ENCODE results near the gene HMOX2.

The HMOX2 gene

DNA sequence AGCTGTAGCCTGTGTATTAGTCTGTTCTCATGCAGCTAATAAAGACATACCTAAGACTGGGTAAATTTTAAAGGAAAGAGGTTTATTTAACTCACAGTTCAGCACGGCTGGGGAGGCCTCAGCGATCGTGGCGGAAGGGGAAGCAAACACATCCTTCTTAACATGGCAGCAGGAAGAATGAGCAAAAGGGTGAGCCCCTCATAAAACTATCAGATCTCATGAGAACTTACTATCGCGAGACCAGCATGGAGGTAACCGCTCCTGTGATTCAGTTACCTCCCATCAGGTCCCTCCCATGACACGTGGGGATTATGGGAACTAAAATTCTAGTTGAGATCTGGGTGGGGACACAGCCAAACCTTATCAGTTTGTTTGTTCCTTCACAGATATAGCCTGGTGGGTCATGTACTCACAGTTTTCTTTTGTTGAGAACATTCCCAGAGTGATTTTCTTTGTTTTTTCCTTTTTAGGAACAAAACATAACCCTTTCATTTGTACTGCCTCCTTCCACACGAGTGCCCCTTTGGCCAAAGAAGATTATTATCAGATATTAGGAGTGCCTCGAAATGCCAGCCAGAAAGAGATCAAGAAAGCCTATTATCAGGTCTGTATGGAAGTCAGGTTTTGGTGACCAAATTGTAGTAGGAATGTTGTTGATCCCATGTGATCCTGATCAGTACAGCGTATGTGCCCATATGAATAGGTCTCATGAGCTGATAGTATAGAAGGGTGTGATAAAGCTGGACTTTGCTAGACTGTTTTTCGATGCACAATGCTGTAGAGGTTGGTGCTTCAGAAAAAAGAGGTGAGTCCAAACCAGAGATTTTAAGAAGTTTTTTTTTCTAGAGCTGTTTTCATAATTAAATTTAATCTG, 42.0 kb upstream of the HMOX2 start:
- TF ChIP-seq TAF1 (IDR thresholded peaks at IDR 0.05; ENCODE audit: low read depth) (no peak), CEBPB (IDR thresholded peaks at IDR 0.05) (no peak), NFIC (IDR thresholded peaks at IDR 0.05) (no peak), EGR1 (IDR thresholded peaks at IDR 0.05) (no peak), YY1 (IDR thresholded peaks at IDR 0.05; ENCODE audit: low read depth) (no peak)

DNA sequence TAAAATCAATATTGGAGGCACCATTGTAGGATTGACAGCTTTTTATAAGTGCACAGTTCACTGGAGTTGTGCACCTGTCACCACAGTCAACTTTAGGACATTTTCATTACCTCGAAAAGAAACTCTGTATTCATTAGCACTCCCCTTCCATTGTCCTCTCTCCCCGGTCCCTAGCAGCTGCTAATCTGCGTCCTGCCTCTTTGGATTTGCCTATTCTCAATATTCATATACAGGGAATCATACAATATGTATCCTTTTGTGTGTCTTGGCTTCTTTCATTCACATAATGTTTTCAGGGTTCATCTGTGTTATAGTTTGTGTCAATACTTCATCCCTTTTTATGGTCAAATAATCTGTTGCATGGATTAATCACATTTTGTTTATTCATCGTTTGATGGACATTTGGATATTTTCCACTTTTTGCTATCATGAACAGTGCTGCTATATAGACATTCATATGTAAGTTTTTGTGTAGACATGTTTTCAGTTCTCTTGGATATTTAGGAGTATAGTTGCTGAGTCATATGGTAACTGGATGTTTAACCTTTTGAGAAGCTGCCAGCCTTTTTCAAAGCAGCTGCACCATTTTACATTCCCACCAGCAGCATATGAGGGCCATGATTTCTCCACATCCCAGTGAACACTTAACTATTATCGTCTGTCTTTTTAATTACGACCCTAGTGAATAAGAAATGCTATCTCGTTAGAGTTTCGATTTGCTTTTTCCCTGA, 40.7 kb upstream of the HMOX2 start:
- TF ChIP-seq, protein P1, sequence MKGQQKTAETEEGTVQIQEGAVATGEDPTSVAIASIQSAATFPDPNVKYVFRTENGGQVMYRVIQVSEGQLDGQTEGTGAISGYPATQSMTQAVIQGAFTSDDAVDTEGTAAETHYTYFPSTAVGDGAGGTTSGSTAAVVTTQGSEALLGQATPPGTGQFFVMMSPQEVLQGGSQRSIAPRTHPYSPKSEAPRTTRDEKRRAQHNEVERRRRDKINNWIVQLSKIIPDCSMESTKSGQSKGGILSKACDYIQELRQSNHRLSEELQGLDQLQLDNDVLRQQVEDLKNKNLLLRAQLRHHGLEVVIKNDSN (IDR thresholded peaks at IDR 0.05) = no peak
- TF ChIP-seq, protein P2, sequence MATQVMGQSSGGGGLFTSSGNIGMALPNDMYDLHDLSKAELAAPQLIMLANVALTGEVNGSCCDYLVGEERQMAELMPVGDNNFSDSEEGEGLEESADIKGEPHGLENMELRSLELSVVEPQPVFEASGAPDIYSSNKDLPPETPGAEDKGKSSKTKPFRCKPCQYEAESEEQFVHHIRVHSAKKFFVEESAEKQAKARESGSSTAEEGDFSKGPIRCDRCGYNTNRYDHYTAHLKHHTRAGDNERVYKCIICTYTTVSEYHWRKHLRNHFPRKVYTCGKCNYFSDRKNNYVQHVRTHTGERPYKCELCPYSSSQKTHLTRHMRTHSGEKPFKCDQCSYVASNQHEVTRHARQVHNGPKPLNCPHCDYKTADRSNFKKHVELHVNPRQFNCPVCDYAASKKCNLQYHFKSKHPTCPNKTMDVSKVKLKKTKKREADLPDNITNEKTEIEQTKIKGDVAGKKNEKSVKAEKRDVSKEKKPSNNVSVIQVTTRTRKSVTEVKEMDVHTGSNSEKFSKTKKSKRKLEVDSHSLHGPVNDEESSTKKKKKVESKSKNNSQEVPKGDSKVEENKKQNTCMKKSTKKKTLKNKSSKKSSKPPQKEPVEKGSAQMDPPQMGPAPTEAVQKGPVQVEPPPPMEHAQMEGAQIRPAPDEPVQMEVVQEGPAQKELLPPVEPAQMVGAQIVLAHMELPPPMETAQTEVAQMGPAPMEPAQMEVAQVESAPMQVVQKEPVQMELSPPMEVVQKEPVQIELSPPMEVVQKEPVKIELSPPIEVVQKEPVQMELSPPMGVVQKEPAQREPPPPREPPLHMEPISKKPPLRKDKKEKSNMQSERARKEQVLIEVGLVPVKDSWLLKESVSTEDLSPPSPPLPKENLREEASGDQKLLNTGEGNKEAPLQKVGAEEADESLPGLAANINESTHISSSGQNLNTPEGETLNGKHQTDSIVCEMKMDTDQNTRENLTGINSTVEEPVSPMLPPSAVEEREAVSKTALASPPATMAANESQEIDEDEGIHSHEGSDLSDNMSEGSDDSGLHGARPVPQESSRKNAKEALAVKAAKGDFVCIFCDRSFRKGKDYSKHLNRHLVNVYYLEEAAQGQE (IDR thresholded peaks at IDR 0.05; ENCODE audit: low read depth) = no peak
- TF ChIP-seq TEAD4 (IDR thresholded peaks at IDR 0.05) (no peak), ZBTB7A (IDR thresholded peaks at IDR 0.05; ENCODE audit: low read depth) (no peak), NFIC (IDR thresholded peaks at IDR 0.05) (no peak), RAD21 (IDR thresholded peaks at IDR 0.05; ENCODE audit: low read depth) (no peak), MAX (IDR thresholded peaks at IDR 0.05) (no peak), FOXM1 (IDR thresholded peaks at IDR 0.05; ENCODE audit: borderline replicate concordance, low read depth) (no peak), EGR1 (IDR thresholded peaks at IDR 0.05) (no peak), EP300 (IDR thresholded peaks at IDR 0.05; ENCODE audit: borderline replicate concordance) (no peak), TAF1 (IDR thresholded peaks at IDR 0.05; ENCODE audit: low read depth) (no peak), CREB1 (IDR thresholded peaks at IDR 0.05; ENCODE audit: low read depth) (no peak), TCF12 (IDR thresholded peaks at IDR 0.05; ENCODE audit: low read depth) (no peak), CEBPB (IDR thresholded peaks at IDR 0.05) (no peak), YY1 (IDR thresholded peaks at IDR 0.05; ENCODE audit: low read depth) (no peak)

GRCh38 chr16:4437366-4437765, 38.8 kb upstream of the HMOX2 start:
- no peak for TF ChIP-seq FOXM1 (IDR thresholded peaks at IDR 0.05; ENCODE audit: borderline replicate concordance, low read depth)
- TF ChIP-seq EP300 (IDR thresholded peaks at IDR 0.05; ENCODE audit: borderline replicate concordance) = no peak
- TF ChIP-seq NFIC (IDR thresholded peaks at IDR 0.05) = no peak
- TF ChIP-seq TEAD4 (IDR thresholded peaks at IDR 0.05) = no peak
- TF ChIP-seq, protein P1 (IDR thresholded peaks at IDR 0.05) = no peak
- TF ChIP-seq YY1 (IDR thresholded peaks at IDR 0.05; ENCODE audit: low read depth) = no peak
- TF ChIP-seq CREB1 (IDR thresholded peaks at IDR 0.05; ENCODE audit: low read depth) = no peak
- TF ChIP-seq RAD21 (IDR thresholded peaks at IDR 0.05; ENCODE audit: low read depth) = no peak
- no peak for TF ChIP-seq CEBPB (IDR thresholded peaks at IDR 0.05)
- TF ChIP-seq ZBTB7A (IDR thresholded peaks at IDR 0.05; ENCODE audit: low read depth) = no peak
- TF ChIP-seq EGR1 (IDR thresholded peaks at IDR 0.05) = no peak
- no peak for TF ChIP-seq TAF1 (IDR thresholded peaks at IDR 0.05; ENCODE audit: low read depth)
- TF ChIP-seq TCF12 (IDR thresholded peaks at IDR 0.05; ENCODE audit: low read depth) = no peak
- TF ChIP-seq, protein P2 (IDR thresholded peaks at IDR 0.05; ENCODE audit: low read depth) = no peak
- no peak for TF ChIP-seq MAX (IDR thresholded peaks at IDR 0.05)

GRCh38 chr16:4442371-4442770, 33.8 kb upstream of the HMOX2 start:
- TF ChIP-seq RAD21 (IDR thresholded peaks at IDR 0.05; ENCODE audit: low read depth) (no peak), NFIC (IDR thresholded peaks at IDR 0.05) (no peak), ZBTB7A (IDR thresholded peaks at IDR 0.05; ENCODE audit: low read depth) (no peak), MAX (IDR thresholded peaks at IDR 0.05) (no peak), FOXM1 (IDR thresholded peaks at IDR 0.05; ENCODE audit: borderline replicate concordance, low read depth) (no peak)
- TF ChIP-seq, protein P2 (IDR thresholded peaks at IDR 0.05; ENCODE audit: low read depth) = no peak

All from Ishikawa (cell line).